Renal cortical epithelial cell (primary cell): ENCODE data around the gene TUBAL3. TPM values are rescaled to one million over a fixed set of nuclear protein-coding genes. Genes with fewer than 3 reads are reported as not detected.

Experiments used
- total RNA-seq: library from RNA; depleted of rRNA; stranded (reverse); fragments of >200 nt; gene quantifications from 2 replicates; pipeline ENCODE4 v1.2.3, GENCODE V29; 2014

TUBAL3 gene
- total RNA-seq, 1 donor from 2014 or later = 0.35 TPM

Other genes starting within 250 kb of the TUBAL3 start
- gene AKR1C8, start 219.7 kb downstream of the TUBAL3 start, total RNA-seq = 0.05 TPM in 1 of 2 replicates, not detected in the other
- not detected in 2 replicates for gene AKR1C4, start 208.0 kb downstream of the TUBAL3 start, total RNA-seq
- not detected in 2 replicates for gene UCN3, start 39.9 kb downstream of the TUBAL3 start, total RNA-seq
- 39.6 and 109 TPM in 2 replicates for gene NET1, start 7.7 kb upstream of the TUBAL3 start, total RNA-seq
- not detected in 2 replicates for gene CALML5, start 94.7 kb upstream of the TUBAL3 start, total RNA-seq
- not detected in 2 replicates for gene CALML3, start 120.1 kb upstream of the TUBAL3 start, total RNA-seq